Measurements from ENCODE around the gene ECT2L.

- peak; percentile 59 for TF ChIP-seq CTCF (IDR thresholded peaks at IDR 0.05; ENCODE audit: low read depth, low read length)
- TF ChIP-seq EZH2phosphoT487 (IDR thresholded peaks at IDR 0.05; ENCODE audit: low read depth): no peak
Observed at GRCh38 chr6:138815797-138816528, 20.1 kb downstream of the ECT2L start.

Data from OCI-LY3 (cell line).